K562 (cell line): ENCODE results near the gene POMC. TPM values are rescaled to one million over a fixed set of nuclear protein-coding genes. Genes with fewer than 3 reads are reported as not detected.

Experiments used
- ATAC-seq: fragments of 200-7000 bp; cut with Tn5 transposase; 3 replicates; pipeline ENCODE4 v1.9.1; 2020; ENCODE audit warnings: moderate library complexity
- BruUV-seq: library from RNA; stranded (reverse); fragments of 400-500 nt; replicated peaks from 2 replicates; lab custom pipeline; 2021; lab: Mats Ljungman, UMichigan
- CTCF ChIA-PET: fragments of 300-600 bp; formaldehyde crosslinking; extraction: SDS; loops from one replicate; lab custom pipeline; 2021; ENCODE audit warnings: low intra/inter-chr PET ratio; lab: Yijun Ruan, JAX
- POLR2A ChIA-PET: fragments of 300-600, 350-650 bp; sonication (Branson Sonifier 250); formaldehyde crosslinking; extraction: SDS; loops from one replicate; lab custom pipeline; 2021; ENCODE audit warnings: antibody characterized with exemption, inconsistent platforms; lab: Yijun Ruan, JAX
- DNase-seq, 4 experiments: peaks; one replicate each; pipeline versions ENCODE4 v3.0.0 to v3.0.0-alpha.2; 2011 to 2018; ENCODE audit warnings: low spot score in 3 of 4, mixed read lengths in 3 of 4; ENCODE audit errors: extremely low read depth in 1 of 4
- FAIRE-seq: peaks from 2 replicates; lab custom pipeline; 2011; peaks lifted over from hg19 to GRCh38; lab: Jason Lieb, UNC
- H2AFZ ChIP-seq: 2 replicates; pipeline ENCODE4 v1.6.0; 2011; ENCODE audit warnings: low read depth, low read length, control low read depth, inconsistent platforms
- H3K27ac ChIP-seq: fragments of 200-600 bp; 3 replicates; pipeline ENCODE4 v1.8.0; 2011; ENCODE audit warnings: low read depth, mild to moderate bottlenecking, control low read depth, inconsistent platforms, low read length, moderate library complexity, mixed read lengths; ENCODE audit errors: extremely low read depth
- H3K27me3 ChIP-seq, 2 experiments: fragments of 300-600 bp in 1 of 2; 2 replicates in 1 of 2; 3 replicates in 1 of 2; pipeline versions ENCODE4 v1.6.0 to v1.8.0; 2011; ENCODE audit warnings: inconsistent platforms in 2 of 2, low read length in 2 of 2, mild to moderate bottlenecking in 1 of 2, mixed read lengths in 1 of 2, moderate library complexity in 1 of 2; ENCODE audit not compliant: control insufficient read depth in 2 of 2, insufficient read depth in 2 of 2
- H3K36me3 ChIP-seq: fragments of 300-600 bp; 3 replicates; pipeline ENCODE4 v1.8.0; 2011; ENCODE audit warnings: mild to moderate bottlenecking, low read length, inconsistent platforms; ENCODE audit not compliant: control insufficient read depth, insufficient read depth
- H3K4me1 ChIP-seq, 2 experiments: fragments of 200-600 bp in 1 of 2; replicated peaks in 1 of 2; 2 replicates in 1 of 2; 3 replicates in 1 of 2; pipeline versions ENCODE4 v1.5.1 to v1.8.0; 2011; ENCODE audit warnings: inconsistent platforms in 2 of 2, low read length in 2 of 2, mild to moderate bottlenecking in 1 of 2, mixed read lengths in 1 of 2, moderate library complexity in 1 of 2; ENCODE audit not compliant: control insufficient read depth in 2 of 2, insufficient read depth in 2 of 2
- H3K4me2 ChIP-seq: 2 replicates; pipeline ENCODE4 v1.6.1; 2011; ENCODE audit warnings: low read length, control low read depth, inconsistent platforms, mixed read lengths; ENCODE audit not compliant: insufficient read depth
- H3K4me3 ChIP-seq: fragments of 200-600 bp; sonication (generic), shearing (Covaris generic); 2 replicates; pipeline ENCODE4 v1.5.1; 2016; ENCODE audit warnings: control low read depth, inconsistent platforms
- H3K79me2 ChIP-seq: fragments of 200-600 bp; 3 replicates; pipeline ENCODE4 v1.8.0; 2011; ENCODE audit warnings: low read length, inconsistent platforms; ENCODE audit not compliant: control insufficient read depth, insufficient read depth
- H3K9ac ChIP-seq, 2 experiments: 2 replicates each; pipeline versions ENCODE4 v1.6.0 to v1.6.1; 2011; ENCODE audit warnings: low read depth in 2 of 2, low read length in 2 of 2, control low read depth in 1 of 2, inconsistent platforms in 1 of 2, mild to moderate bottlenecking in 1 of 2, mixed read lengths in 1 of 2; ENCODE audit not compliant: insufficient read depth in 1 of 2
- H3K9me1 ChIP-seq: one replicate; pipeline ENCODE4 v1.6.0; 2011; ENCODE audit warnings: inconsistent platforms, mild to moderate bottlenecking, low read length, moderate library complexity; ENCODE audit not compliant: control insufficient read depth, insufficient read depth
- H3K9me3 ChIP-seq: replicated peaks from 2 replicates; pipeline ENCODE4 v1.5.1; 2011; ENCODE audit warnings: low read depth, low read length, inconsistent platforms; ENCODE audit not compliant: control insufficient read depth, insufficient read depth
- H4K20me1 ChIP-seq: replicated peaks from 2 replicates; pipeline ENCODE4 v1.6.1; 2011; ENCODE audit warnings: low read length, inconsistent platforms, mixed read lengths; ENCODE audit not compliant: control insufficient read depth, insufficient read depth
- ARID1B ChIP-seq: fragments of 450-650 bp; IDR thresholded peaks from 2 replicates; pipeline ENCODE4 v1.6.1; 2016; ENCODE audit warnings: antibody characterized with exemption, mild to moderate bottlenecking, inconsistent platforms
- ATF1 ChIP-seq, 2 experiments: fragments of 450-650 bp in 1 of 2; IDR thresholded peaks; 2 replicates each; pipeline ENCODE4 v1.6.1; 2016; ENCODE audit warnings: missing compliant biosample characterization in 1 of 2, missing genetic modification characterization in 1 of 2
- BCL6 ChIP-seq: fragments of 250-450 bp; sonication (Bioruptor Pico); IDR thresholded peaks from 2 replicates; pipeline ENCODE4 v1.4.0; 2020
- BRD9 ChIP-seq: fragments of 450-650 bp; IDR thresholded peaks from 2 replicates; pipeline ENCODE4 v1.6.1; 2018; ENCODE audit warnings: low read depth; ENCODE audit not compliant: partially characterized antibody
- EZH2 ChIP-seq: IDR thresholded peaks from 2 replicates; pipeline ENCODE4 v1.6.1; 2012; ENCODE audit warnings: low read depth, mild to moderate bottlenecking, inconsistent platforms, low read length, borderline replicate concordance
- FOXP1 ChIP-seq: sonication (generic); formaldehyde crosslinking; IDR thresholded peaks from 2 replicates; pipeline ENCODE4 v1.8.0; 2022; ENCODE audit warnings: mild to moderate bottlenecking, missing genetic modification reagents
- GTF2B ChIP-seq: IDR thresholded peaks from 2 replicates; pipeline ENCODE4 v1.6.1; 2011; ENCODE audit not compliant: insufficient read length; ENCODE audit errors: extremely low read depth
- MTA3 ChIP-seq: fragments of 450-650 bp; formaldehyde crosslinking; IDR thresholded peaks from 2 replicates; pipeline ENCODE4 v1.6.1; 2017; ENCODE audit warnings: mild to moderate bottlenecking, borderline replicate concordance
- ZBTB11 ChIP-seq, 3 experiments: fragments of 200-800 bp in 1 of 3; fragments of 250-450 bp in 1 of 3; fragments of 450-650 bp in 1 of 3; sonication (Bioruptor Pico) in 1 of 3; sonication (Bioruptor generic) in 1 of 3; formaldehyde crosslinking in 1 of 3; IDR thresholded peaks; 2 replicates each; pipeline versions ENCODE4 v1.6.1 to v1.8.0; 2016 to 2022; ENCODE audit warnings: mild to moderate bottlenecking in 2 of 3, missing genetic modification characterization in 2 of 3, missing compliant biosample characterization in 1 of 3, moderate library complexity in 1 of 3
- ZBTB2 ChIP-seq: fragments of 450-650 bp; IDR thresholded peaks from 2 replicates; pipeline ENCODE4 v1.6.1; 2016; ENCODE audit warnings: antibody characterized with exemption
- ZNF316 ChIP-seq: fragments of 450-650 bp; IDR thresholded peaks from 2 replicates; pipeline ENCODE4 v1.6.1; 2016
- WGBS: fragments of 100-300 bp; shearing (Covaris generic); methylation state at CpG from one replicate; pipeline ENCODE4 v1.1.6; 2016; ENCODE audit warnings: low coverage, mixed read lengths; ENCODE audit not compliant: insufficient coverage; ENCODE audit errors: missing lambda C conversion rate; 5-methylcytosine and 5-hydroxymethylcytosine counted together
- in situ Hi-C: fragments of 300-500 bp; cut with MboI; formaldehyde crosslinking; loops from 4 replicates; pipeline ENCODE4 v1.15.0; 2018; ENCODE audit warnings: inconsistent platforms, mixed read lengths
- intact Hi-C: fragments of 100-400 bp; cut with micrococcal nuclease; formaldehyde crosslinking; loops from 2 replicates; pipeline ENCODE4 v1.14.2; 2022
- polyA plus RNA-seq, 8 experiments: library from polyadenylated mRNA; depleted of rRNA in 4 of 8; stranded (reverse) in 5 of 8; unstranded in 3 of 8; fragments of >200 nt; fragmentation: Nextera tagmentation in 2 of 8; fragmentation: Illumina TruSeq in 1 of 8; extraction: Ambion mirVana in 2 of 8; extraction: Trizol in 1 of 8; gene quantifications; 2 replicates each; pipeline versions ENCODE4 v1.2.1 to v1.2.3, GENCODE V29; 2011 to 2014; ENCODE audit warnings: inconsistent platforms in 1 of 8, missing spikeins in 1 of 8
- total RNA-seq, 7 experiments: library from RNA; depleted of rRNA in 6 of 7; stranded (reverse); fragments of >200 nt in 6 of 7; fragmentation: Illumina TruSeq in 2 of 7; extraction: Trizol in 2 of 7; gene quantifications; 2 replicates each; pipeline versions ENCODE4 v1.2.1 to v1.2.3, GENCODE V29; 2011 to 2021; ENCODE audit warnings: low replicate concordance in 1 of 7

POMC gene
- total and polyA plus RNA-seq, 9 of the 15 experiments (the other 6 are each of a cell fraction or from before 2014, with no cell fraction given) = not detected

DNA sequence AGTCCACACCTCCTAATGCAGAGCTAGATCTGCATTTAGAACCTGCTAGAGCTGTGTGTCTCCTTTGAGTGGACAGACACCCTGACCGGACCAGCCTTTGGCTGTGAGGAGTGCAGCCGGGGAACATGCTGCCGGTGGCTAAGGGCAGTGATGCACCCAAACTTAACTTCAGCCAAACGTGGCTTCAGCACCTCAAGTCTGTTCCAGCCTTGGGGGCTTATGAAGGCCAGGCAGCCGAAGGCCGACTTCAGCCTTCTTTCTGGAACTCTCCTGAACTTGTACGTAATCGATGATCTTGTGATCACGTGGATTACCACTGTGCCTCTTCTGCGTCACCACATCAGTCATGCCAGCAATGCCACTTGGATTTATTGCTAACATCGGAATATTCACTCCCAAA is 49.1 kb downstream of the POMC start:
- no peaks in the 10 kb centered on the region for H3K36me3 ChIP-seq
- H4K20me1 ChIP-seq = no peaks in the 10 kb centered on the region; the same call in none of the 2 replicates
- H3K9ac ChIP-seq = no peak overlapping the region
- H3K9me3 ChIP-seq = no peaks in the 10 kb centered on the region
- no peaks in the 10 kb centered on the region for H3K79me2 ChIP-seq
- BruUV-seq = no TSS peak
- H3K4me2 ChIP-seq = no peak overlapping the region
- H3K9me1 ChIP-seq = no peaks in the 10 kb centered on the region
- in situ Hi-C loops = no loop called here
- H3K27me3 ChIP-seq = peaks cover 52 to 76% of the 10 kb centered on the region in 2 experiments
- ChIA-PET CTCF (no interaction called here), POLR2A (no interaction called here)
- no peak for DNase-seq
- FAIRE-seq = no peak
- WGBS = under 1% methylated on average over 11 of the region's 11 CpGs
- intact Hi-C loops = no loop called here
- no peak overlapping the region for H2AFZ ChIP-seq
- peak; percentile 78 for TF ChIP-seq EZH2
- no peak for TF ChIP-seq BCL6 (CRISPR knock-in tag)
- ATAC-seq = peak; percentile 31; the same call in 1 of the 3 replicates
- no peak overlapping the region for H3K4me3 ChIP-seq
- no peak overlapping the region for H3K27ac ChIP-seq
- no peaks in the 10 kb centered on the region for H3K4me1 ChIP-seq

GRCh38 chr2:25116956-25117355 is 51.4 kb downstream of the POMC start:
- CTCF ChIA-PET = no interaction called here
- Histone ChIP-seq H3K27ac (no peak overlapping the region), H3K9me1 (no peaks in the 10 kb centered on the region), H3K9me3 (no peaks in the 10 kb centered on the region), H3K4me3 (no peak overlapping the region), H3K9ac (peak overlapping the region in 1 of 2 experiments; percentile 68; a peak in 2 of 4 replicates), H3K27me3 (peaks cover 55 to 80% of the 10 kb centered on the region in 2 experiments), H3K79me2 (no peaks in the 10 kb centered on the region), H4K20me1 (peaks cover 5% of the 10 kb centered on the region), H3K4me1 (no peaks in the 10 kb centered on the region), H3K4me2 (no peak overlapping the region), H2AFZ (no peak overlapping the region), H3K36me3 (no peaks in the 10 kb centered on the region)
- POLR2A ChIA-PET = no interaction called here
- in situ Hi-C loops = no loop called here
- no TSS peak for BruUV-seq
- intact Hi-C loops = no loop called here
- 2% methylated on average over 12 of the region's 13 CpGs for WGBS
- no peak for ATAC-seq
- no peak for FAIRE-seq
- no peak for DNase-seq
- no peak for TF ChIP-seq GTF2B
- TF ChIP-seq ATF1 (CRISPR knock-in tag; IDR thresholded peaks at IDR 0.05) = no peak
- TF ChIP-seq ATF1 (tag; IDR thresholded peaks at IDR 0.05) = no peak
- no peak for TF ChIP-seq ZNF316
- TF ChIP-seq MTA3 = no peak
- TF ChIP-seq BRD9 = no peak
- no peak for TF ChIP-seq FOXP1
- no peak for TF ChIP-seq ARID1B
- no peak for TF ChIP-seq ZBTB2
- TF ChIP-seq ZBTB11 (CRISPR knock-in tag; IDR thresholded peaks at IDR 0.05) = no peak
